A673 (cell line): ENCODE results near the gene COMT.

Experiments used
- EZH2 ChIP-seq: fragments of 200-600 bp; sonication (generic); IDR thresholded peaks from 2 replicates; pipeline ENCODE4 v1.6.1; 2017; ENCODE audit warnings: borderline replicate concordance, low read depth, mild to moderate bottlenecking, mixed read lengths, antibody characterized with exemption, low read length; ENCODE audit not compliant: poor library complexity, severe bottlenecking
- TF ChIP-seq, protein P1 (sequence below): fragments of 300-800, 200-600 bp; sonication (generic); conservative IDR thresholded peaks from 2 replicates; pipeline ENCODE4 v1.5.1; 2017; ENCODE audit warnings: low read depth, mild to moderate bottlenecking, antibody characterized with exemption, low read length, moderate library complexity, mixed read lengths

- TF ChIP-seq, protein P1, sequence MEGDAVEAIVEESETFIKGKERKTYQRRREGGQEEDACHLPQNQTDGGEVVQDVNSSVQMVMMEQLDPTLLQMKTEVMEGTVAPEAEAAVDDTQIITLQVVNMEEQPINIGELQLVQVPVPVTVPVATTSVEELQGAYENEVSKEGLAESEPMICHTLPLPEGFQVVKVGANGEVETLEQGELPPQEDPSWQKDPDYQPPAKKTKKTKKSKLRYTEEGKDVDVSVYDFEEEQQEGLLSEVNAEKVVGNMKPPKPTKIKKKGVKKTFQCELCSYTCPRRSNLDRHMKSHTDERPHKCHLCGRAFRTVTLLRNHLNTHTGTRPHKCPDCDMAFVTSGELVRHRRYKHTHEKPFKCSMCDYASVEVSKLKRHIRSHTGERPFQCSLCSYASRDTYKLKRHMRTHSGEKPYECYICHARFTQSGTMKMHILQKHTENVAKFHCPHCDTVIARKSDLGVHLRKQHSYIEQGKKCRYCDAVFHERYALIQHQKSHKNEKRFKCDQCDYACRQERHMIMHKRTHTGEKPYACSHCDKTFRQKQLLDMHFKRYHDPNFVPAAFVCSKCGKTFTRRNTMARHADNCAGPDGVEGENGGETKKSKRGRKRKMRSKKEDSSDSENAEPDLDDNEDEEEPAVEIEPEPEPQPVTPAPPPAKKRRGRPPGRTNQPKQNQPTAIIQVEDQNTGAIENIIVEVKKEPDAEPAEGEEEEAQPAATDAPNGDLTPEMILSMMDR = no peak
- TF ChIP-seq EZH2 = no peak
Measured at GRCh38 chr22:19896665-19897355, 44.8 kb upstream of the COMT start.
